Measurements from ENCODE around the gene MPP2.

DNA sequence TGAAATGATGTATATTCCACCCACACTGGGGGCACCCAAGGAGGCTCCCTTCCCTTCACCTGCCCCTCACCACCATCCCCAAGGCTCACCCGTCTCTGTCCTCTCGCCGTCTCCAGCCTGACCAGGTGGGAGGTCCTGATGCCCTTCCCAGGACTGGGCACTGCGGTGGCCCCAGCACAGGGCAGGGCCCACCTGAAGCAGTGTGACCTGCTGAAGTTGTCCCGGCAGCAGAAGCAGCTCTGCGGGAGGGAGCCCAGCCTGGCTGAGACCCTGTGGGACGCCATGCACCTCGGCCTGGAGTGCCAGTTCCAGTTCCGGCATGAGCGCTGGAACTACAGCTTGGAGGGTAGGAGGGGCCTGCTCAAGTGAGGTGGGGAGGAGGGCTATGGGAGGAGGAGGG is 25.0 kb upstream of the MPP2 start:
- no peak for TF ChIP-seq TAF1 (IDR thresholded peaks at IDR 0.05; ENCODE audit: low read depth)
- TF ChIP-seq RAD21 (IDR thresholded peaks at IDR 0.05; ENCODE audit: low read depth): no peak
- no peak for TF ChIP-seq EP300 (IDR thresholded peaks at IDR 0.05; ENCODE audit: borderline replicate concordance)
- TF ChIP-seq TEAD4 (IDR thresholded peaks at IDR 0.05): no peak
- TF ChIP-seq, protein P1, sequence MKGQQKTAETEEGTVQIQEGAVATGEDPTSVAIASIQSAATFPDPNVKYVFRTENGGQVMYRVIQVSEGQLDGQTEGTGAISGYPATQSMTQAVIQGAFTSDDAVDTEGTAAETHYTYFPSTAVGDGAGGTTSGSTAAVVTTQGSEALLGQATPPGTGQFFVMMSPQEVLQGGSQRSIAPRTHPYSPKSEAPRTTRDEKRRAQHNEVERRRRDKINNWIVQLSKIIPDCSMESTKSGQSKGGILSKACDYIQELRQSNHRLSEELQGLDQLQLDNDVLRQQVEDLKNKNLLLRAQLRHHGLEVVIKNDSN (IDR thresholded peaks at IDR 0.05): no peak
- TF ChIP-seq, protein P2, sequence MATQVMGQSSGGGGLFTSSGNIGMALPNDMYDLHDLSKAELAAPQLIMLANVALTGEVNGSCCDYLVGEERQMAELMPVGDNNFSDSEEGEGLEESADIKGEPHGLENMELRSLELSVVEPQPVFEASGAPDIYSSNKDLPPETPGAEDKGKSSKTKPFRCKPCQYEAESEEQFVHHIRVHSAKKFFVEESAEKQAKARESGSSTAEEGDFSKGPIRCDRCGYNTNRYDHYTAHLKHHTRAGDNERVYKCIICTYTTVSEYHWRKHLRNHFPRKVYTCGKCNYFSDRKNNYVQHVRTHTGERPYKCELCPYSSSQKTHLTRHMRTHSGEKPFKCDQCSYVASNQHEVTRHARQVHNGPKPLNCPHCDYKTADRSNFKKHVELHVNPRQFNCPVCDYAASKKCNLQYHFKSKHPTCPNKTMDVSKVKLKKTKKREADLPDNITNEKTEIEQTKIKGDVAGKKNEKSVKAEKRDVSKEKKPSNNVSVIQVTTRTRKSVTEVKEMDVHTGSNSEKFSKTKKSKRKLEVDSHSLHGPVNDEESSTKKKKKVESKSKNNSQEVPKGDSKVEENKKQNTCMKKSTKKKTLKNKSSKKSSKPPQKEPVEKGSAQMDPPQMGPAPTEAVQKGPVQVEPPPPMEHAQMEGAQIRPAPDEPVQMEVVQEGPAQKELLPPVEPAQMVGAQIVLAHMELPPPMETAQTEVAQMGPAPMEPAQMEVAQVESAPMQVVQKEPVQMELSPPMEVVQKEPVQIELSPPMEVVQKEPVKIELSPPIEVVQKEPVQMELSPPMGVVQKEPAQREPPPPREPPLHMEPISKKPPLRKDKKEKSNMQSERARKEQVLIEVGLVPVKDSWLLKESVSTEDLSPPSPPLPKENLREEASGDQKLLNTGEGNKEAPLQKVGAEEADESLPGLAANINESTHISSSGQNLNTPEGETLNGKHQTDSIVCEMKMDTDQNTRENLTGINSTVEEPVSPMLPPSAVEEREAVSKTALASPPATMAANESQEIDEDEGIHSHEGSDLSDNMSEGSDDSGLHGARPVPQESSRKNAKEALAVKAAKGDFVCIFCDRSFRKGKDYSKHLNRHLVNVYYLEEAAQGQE (IDR thresholded peaks at IDR 0.05; ENCODE audit: low read depth): no peak
